GM23248 (cell line): ENCODE data around the gene C19orf67.

Source experiments
- EZH2 ChIP-seq: fragments of 200-600 bp; sonication (generic); IDR thresholded peaks from 2 replicates; pipeline ENCODE4 v1.6.1; 2018; ENCODE audit warnings: antibody characterized with exemption, mild to moderate bottlenecking; ENCODE audit not compliant: insufficient read depth, poor library complexity, severe bottlenecking
- EZH2phosphoT487 ChIP-seq: fragments of 200-600 bp; sonication (generic); IDR thresholded peaks from 2 replicates; pipeline ENCODE4 v1.6.1; 2018; ENCODE audit warnings: antibody characterized with exemption, moderate library complexity, mild to moderate bottlenecking, low read depth; ENCODE audit not compliant: insufficient read depth

DNA sequence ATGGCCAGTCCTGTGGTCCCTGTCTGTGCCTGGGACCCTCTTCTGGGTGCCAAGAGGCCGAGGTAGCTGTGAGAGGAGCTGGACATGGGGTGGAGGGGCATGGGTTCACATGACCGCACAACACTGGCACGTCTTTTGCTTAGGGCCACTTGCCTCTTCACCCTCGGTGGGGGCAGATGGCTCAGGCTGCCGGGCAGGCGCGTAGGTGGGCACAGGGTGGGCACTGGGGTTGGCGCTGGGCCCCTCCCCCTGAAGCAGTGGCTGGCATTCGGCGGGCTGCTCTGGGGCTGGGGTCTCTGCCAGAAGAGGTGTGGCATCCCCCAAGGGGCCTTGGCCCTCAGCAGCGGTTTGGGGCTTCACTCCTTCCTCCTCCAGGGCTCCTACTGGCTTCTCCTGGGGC, 32.1 kb downstream of the C19orf67 start:
- TF ChIP-seq EZH2 (no peak), EZH2phosphoT487 (no peak)
